Cerebellar nuclear complex (tissue), 1 donor: ENCODE results near the gene POLR1H.
A peak's percentile ranks its signal among the peaks of the same experiment; 100 is the strongest.

Experiments used
- DNase-seq, 2 experiments: peaks; one replicate each; lab custom pipeline; 2025; lab: John Stamatoyannopoulos, UW

Gene POLR1H

DNA sequence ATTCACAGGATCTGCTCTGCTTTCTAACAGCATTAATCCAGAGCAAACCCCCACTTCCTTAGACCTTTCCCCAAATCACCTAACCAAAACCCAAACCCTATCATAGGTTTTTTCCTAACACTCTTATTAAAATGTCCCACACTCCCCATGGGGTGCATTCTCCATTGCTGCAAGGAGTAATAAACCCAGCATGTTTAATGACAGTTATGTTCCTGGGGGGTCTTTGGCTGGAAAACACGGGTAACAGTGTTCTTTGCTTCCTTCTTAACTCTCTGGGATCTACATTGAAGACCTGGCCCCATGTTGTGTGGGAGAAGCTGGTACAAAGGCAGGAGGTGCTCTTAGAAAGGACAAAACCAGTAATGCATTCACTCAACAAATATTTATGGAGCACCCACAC, 35.8 kb downstream of the POLR1H start:
- DNase-seq = no peak

DNA sequence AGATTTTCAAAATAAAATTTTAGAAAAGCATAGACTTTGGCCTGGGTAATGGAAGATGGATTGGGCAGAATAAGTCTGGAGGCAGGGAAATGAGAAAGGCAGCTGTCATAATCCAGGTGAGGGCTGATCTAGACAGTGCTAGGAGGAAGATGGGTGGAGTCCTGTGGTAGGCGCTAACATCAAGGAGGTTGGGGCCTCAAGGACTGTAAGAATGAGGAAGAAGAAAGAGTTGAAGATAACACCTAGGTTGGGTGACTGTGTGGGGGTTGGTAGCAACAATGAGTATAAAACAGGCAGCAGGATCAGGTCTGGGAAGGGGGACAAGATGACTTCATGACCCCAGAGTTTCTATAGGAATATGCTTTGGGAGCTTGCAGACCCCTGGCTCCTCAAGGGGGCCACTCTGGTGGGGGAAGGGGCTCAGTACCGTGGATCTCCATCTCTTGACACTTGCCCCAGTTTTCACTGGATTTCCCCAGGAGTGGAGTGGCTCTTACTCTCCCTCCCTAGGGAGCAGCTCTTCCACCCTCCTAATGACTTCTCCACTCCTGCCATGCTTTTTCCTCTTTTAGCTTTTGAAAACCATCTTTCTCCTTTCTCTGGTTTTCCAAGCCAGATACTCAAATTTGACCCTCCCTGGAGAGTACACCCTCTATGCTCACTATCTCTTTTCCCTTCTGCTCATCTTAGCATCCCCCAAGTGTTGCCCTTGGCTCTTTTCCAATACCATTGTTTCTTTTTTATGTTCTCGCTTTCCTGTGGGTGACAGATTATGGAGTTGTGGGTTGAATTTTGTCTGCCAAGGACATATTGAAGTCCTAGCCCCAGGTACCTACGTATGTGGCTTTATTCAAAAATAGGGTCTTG, 37.1 kb downstream of the POLR1H start:
- no peak for DNase-seq

DNA sequence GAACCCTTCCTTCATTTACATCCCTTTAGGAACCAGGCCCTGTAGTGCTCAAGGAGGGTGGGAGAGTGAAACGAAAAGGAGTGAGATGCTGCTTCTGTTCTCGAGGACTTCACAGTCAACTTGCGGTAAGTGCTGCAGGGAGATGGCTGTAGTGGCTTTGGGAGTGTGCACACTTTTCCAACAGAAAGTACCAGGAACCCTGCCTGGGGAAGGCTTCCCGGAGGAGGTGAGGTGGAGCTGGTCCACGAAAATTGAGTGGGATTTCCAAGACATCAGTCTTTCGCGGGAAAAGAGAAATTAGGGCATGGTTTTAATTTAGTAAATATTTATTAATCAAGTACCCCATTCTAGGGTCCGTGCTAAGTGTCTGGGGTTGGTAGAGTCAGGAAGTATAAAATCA, 39.1 kb downstream of the POLR1H start:
- no peak for DNase-seq

DNA sequence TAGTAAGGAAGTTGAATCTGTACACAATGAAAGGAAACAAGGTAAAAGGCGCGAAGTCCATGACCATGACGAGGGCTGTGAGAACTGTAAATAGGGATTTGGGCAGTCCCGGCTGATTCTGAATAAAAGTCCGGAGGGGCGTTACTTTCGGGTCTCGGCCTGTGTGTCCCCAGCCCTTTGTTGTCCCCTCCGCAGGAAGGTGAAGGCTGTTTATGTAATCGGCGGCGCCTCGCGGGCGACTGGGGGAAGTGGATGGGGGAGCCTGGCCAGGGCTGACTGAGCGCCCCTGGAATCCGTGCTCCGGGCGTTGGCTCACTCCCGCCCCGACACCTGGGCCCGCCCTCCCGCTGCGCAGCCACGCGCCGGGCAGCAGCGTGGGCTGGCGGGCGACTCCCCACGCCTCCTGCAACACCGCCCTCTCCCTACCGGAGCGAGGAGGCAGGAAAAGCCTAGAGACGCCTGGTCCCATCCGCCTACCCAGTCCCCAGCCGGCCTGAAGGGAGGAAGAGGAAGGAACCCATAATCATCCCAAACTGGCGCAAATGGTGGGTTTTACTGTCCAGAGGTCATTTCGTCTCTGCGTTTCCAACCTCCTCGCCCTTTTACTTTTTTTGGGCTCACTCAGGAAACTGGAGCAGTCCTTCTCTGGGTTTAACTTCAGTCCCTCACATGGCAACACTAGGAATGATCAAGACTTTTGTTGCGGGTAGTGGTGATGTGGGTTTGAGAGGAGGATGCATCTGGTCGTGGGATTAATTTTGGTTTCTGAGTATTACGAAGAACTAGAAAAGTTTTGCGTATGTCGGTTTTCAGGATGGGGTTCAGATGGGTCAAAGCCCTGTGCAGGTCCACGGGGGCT, 39.7 kb downstream of the POLR1H start:
- DNase-seq = no peak

DNA sequence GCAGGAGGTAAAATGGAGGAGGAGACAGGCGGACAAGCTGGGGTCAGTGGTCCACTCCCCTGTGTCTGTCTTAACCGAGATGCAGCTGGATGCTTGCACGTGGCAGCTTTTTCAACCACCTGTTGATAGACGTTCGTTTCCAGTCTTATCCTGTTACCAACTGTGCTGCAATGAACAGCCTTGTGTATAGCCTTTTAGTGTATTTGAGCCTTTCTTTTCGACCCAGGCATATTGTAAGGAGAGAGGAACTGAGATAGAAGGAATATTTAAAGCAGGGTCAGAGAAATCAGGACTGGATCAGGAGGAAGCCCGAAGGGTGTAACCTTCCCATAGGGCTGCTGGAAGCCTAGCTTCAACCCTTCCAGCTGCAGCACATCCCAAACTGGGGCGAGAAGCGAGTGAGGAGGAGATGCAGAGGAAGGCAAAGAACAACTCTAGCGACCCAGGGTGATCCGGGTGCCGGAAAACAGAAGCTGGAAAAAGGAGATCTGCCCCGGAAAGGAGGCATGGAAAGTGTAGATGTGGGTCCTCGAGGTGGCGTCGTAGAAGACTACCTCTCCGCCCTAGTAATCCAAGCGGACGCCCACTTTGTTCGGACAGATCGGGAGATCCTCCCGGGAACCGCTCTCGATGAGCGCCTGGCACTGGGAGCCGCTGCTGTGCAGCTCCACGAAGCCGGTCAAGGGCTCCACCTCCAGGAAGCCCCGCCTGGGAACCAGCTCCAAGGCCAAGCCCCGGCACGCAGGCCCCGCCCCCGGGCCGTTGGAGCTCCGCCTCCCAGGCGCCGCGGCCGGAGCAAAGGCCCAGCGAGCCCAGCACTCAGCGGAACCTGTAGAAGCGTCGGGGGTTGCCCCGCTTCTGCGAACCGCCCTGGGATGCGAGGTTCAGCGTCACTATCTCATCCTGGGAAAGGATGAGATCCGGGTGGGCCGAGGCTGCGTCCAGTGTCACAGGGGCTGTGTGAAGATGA, 40.7 kb downstream of the POLR1H start:
- DNase-seq = no peak

DNA sequence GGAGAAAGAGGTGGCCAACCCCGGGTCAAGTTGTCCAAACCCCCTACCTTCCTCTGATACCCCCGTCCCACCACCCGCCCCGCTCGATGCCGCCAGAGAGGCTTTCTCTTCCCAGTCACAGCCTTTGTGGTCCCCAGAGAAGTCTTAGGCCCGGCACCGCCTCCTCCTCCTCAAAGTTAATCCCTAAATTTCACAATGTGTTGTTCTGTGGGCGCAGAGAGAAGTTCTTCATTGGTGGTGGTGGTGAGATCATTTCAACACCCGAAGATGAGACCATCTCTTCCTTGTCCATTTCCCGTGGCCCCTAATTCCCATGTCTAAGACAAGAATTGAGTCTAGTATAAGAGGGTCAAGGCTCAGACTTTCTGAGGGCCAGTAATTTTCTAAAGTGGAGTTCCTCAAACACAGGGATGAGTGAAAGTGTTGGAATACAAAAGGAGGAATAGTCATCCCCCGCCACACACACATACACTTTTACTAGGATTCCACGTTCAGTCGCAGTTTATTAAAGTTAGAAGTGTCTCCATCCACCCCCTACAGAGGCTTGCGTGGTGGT, 41.4 kb downstream of the POLR1H start:
- DNase-seq = no peak

DNA sequence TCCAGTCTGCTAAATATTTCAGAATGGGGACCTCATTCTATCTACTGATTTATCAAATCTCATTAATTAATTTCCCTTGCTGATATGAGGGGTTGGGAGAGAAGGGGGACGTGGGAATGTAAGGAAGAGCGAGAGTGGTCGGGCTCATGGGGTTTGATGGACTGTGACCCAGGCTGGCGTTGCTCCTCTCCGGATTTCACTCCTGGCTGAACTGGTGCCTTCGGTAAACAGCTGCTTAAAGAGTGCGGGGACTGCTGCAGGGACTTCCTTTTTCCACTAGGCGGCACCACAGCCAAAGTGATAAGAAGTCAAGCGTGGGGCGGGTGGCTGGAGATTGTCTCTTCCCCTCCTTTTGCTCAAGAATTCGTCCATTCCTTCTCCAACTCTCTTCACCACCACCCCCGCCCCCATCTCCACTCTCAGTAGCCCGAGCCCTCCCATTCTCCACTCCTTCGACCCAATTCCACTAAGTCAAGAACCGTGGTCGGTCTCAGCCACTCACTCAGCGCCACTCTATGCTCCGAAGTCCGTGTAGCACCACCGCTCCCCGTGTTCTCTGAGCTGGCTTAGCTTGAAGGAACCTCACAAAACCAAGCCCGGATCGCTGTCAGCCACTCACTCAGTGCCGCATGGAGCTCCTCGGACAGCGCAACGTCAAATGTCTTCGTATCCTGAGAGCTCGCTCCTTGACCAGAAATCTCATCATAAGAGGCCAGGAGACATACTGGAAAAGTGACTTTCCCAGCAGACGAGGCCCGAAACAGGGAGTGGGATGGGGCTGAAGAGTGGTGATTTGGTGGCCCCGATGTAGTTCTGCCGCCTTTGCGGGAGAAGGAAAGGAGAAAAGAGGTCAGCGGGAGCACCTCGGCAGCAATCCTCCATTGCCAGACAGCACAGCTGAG, 42.2 kb downstream of the POLR1H start:
- peak in 1 of 2 experiments; percentile 28 for DNase-seq

DNA sequence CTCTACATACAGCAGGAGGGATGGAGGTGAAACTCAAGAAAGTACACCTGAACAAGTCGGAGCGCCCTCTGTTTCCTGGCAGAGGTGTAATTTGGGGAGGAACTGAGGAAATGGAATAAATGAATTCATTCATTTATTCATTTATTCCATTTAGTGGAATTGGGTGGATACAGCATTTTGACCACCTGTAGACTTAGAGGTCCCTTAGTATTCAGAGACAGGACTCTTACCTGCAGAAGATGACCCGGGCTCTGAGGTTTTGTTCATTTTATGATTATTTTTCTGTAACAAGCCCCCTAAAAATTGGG, 42.8 kb downstream of the POLR1H start:
- no peak for DNase-seq

DNA sequence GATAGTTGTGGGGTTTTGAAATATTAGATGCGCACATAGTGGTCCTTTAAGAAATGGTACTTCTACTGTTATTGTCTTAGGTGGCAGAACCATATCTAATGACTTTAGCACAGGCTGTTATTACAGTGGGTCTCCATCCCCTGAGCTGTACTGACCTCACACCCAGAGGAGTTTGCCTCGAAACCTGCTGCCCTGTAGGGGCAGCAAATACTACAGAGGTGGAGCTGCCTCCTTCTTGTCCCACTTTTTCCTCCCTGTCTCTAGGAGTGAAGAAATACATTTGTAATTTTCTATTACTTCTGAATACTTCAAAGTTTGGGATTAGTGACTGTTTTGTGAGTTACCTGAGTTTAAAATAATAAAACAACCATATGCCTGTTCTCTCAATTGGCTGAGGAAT, 43.6 kb downstream of the POLR1H start:
- no peak for DNase-seq

DNA sequence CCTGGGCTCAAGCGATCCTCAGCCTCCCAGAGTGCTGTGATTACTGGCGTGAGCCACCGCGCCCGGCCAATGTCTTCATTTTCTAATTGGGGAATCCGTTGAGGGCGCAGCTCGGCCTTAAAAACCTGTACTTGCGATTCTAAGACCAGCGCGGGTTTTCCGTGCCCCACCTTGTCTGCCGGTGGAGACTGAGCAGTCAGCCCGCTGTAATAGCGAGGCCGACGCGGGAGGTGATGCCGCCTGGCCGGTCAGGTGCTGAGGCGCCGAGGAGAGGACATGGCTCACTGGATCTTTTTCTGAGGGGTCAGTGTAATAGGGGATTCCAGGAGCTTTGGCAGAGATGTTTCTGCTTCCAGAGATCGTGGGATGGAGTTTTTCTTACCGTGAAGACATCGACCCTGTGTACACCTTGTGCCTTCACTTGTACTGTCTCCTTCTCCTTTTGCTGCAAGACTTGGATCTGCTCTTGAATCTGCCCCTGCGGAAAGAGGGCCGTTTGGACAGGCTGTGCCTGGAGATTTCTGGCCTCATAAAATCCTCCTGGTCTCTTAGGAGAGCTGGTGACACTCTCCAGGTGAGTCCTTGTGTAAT, 50.3 kb downstream of the POLR1H start:
- no peak for DNase-seq

DNA sequence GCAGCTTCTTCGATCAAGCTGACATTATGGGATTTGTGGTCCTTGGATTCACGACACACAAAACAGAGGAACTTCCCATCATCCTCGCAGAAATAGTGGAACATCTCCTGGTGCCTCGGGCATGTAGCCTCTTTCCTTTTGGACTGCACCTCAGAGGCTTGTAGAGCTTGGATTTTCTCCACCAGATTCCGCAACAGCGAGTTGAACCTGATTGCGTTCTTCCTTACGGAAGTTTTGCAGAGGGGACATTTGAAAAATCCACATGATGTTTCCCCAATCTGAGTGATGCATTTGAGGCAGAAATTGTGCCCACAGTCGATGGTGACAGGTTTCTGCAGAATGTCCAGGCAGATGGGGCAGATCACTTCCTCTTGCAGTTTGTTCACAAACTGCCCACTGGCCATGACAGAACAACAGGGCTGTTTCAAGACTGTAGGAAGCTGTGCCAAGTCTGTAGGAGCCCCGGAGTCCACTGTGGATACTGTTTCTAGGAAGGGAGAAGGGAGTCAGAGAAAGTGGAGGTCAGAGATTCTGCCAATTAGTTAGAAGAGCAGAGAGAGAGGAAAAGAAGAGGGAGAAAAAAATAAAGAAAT, 51.4 kb downstream of the POLR1H start:
- no peak for DNase-seq

DNA sequence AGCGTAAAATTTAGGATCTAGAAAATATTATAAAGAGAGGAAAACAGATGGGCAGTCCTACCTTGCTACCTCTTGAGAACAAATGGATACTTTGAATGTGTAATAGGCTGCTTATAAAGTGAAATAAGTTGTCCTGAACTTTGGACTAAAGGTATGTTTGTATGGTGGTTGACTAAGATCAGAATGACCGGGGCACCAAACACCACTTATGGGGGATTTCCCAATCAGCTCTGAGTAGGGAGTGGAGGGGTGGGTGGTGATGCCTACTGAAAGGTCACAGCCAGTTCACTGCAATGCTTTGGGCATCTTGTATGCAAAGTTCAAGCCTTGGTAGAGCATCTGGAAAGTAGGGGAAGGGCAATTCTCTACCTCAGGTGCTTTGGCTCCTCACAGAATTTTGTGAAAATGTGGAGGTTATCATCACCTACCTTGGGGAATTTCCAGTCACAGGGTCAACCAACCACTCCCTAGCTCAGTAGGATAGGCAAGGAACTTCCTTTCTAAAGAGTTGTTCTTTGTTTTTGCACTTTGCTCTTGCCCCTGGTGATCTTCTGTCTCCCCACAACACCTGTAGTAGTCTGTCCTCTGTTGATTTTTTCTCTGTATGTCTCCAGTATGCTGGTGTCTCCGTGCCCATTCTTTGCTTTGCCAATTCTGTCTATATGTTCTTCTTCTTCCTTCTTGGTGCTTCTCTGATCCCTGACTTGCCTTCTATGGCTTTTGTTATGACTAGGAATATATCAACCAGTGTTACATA, 52.1 kb downstream of the POLR1H start, which contains the start of gene TRIM31:
TSS of gene TRIM31 (minus strand) at position 88 of the 757 bp plus-strand sequence. CDS start 285 bp downstream, outside the sequence.
- no peak for DNase-seq

DNA sequence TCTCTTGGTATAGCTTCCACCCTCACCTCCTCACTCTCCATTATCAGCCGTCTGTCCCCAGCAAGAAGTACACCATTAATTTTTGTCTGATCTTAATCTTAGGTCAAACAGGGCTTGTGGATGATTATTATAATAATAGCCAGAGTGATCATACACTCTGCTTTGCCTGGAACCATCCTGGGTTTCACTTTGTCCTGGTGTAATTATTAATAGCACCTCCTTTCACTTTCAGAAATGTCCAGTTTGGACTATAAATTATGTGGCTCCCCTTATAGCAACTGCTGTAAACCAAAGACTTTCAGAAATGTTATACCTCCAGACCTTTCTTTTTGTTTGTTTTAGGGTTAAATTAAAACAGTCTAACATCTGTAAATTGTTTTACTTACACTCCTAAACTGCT, 52.8 kb downstream of the POLR1H start:
- DNase-seq = no peak
